Hypothalamus (tissue), 51 donors: ENCODE data around the gene VKORC1L1.
"Not testable (repeated sequence)": the region's sequence is repeated elsewhere in the genome, so short reads cannot be mapped to it uniquely, and the experiment has no call there.

Source experiments
- DNase-seq, 51 donors: peaks; one replicate each; lab custom pipeline; 2025; lab: John Stamatoyannopoulos, UW

Gene VKORC1L1

GRCh38 chr7:65927489-65928448 is 54.9 kb downstream of the VKORC1L1 start:
- no peak for DNase-seq

GRCh38 chr7:65931685-65932084 is 58.8 kb downstream of the VKORC1L1 start:
- DNase-seq, result no peak

- DNase-seq, result no peak
Measured at GRCh38 chr7:65937296-65937695, 64.4 kb downstream of the VKORC1L1 start.

- no peak for DNase-seq
Measured at GRCh38 chr7:65938336-65938895, 65.5 kb downstream of the VKORC1L1 start.

- DNase-seq, result not testable (repeated sequence)
Measured at GRCh38 chr7:65945787-65946186, 72.9 kb downstream of the VKORC1L1 start.

- no peak for DNase-seq
Measured at GRCh38 chr7:65946904-65947303, 74.0 kb downstream of the VKORC1L1 start.

- no peak for DNase-seq
Measured at GRCh38 chr7:65951837-65952578, 79.1 kb downstream of the VKORC1L1 start.

- DNase-seq, result no peak
Measured at GRCh38 chr7:65953001-65953720, 80.3 kb downstream of the VKORC1L1 start.

GRCh38 chr7:65953890-65954450 is 81.1 kb downstream of the VKORC1L1 start:
- no peak for DNase-seq

GRCh38 chr7:65955718-65956117 is 82.8 kb downstream of the VKORC1L1 start:
- DNase-seq, result no peak

- DNase-seq, result peak in 2 of 51 donors; percentile 2 to 22
Measured at GRCh38 chr7:65960351-65961074, 87.6 kb downstream of the VKORC1L1 start.

- DNase-seq, result no peak
Measured at GRCh38 chr7:65962033-65962432, 89.2 kb downstream of the VKORC1L1 start.

GRCh38 chr7:65964671-65965070 is 91.8 kb downstream of the VKORC1L1 start:
- DNase-seq, result not testable (repeated sequence)

GRCh38 chr7:65966146-65966545 is 93.3 kb downstream of the VKORC1L1 start:
- peak in 1 of 51 donors; percentile 25 for DNase-seq

- peak in 1 of 51 donors; percentile 25 for DNase-seq
Measured at GRCh38 chr7:65967361-65968155, 94.7 kb downstream of the VKORC1L1 start.

GRCh38 chr7:65968256-65969185 is 95.6 kb downstream of the VKORC1L1 start:
- no peak for DNase-seq

- DNase-seq, result no peak
Measured at GRCh38 chr7:65971021-65971420, 98.1 kb downstream of the VKORC1L1 start.

GRCh38 chr7:65972976-65973375 is 100.1 kb downstream of the VKORC1L1 start:
- DNase-seq, result no peak
